GM21529 (cell line): ENCODE data around the gene EPHB1.
"Not testable (repeated sequence)": the region's sequence is repeated elsewhere in the genome, so short reads cannot be mapped to it uniquely, and the experiment has no call there.

Source experiments
- ATAC-seq: cut with Tn5 transposase; IDR thresholded peaks from one replicate; pipeline ENCODE4 v1.9.1; 2021; ENCODE audit not compliant: unreplicated experiment

The EPHB1 gene

GRCh38 chr3:134938029-134938525 lies 143.0 kb downstream of the EPHB1 start:
- no peak for ATAC-seq

GRCh38 chr3:134939978-134940377 lies 144.9 kb downstream of the EPHB1 start:
- no peak for ATAC-seq

- ATAC-seq = no peak
Measured at GRCh38 chr3:134941820-134942219, 146.8 kb downstream of the EPHB1 start.

DNA sequence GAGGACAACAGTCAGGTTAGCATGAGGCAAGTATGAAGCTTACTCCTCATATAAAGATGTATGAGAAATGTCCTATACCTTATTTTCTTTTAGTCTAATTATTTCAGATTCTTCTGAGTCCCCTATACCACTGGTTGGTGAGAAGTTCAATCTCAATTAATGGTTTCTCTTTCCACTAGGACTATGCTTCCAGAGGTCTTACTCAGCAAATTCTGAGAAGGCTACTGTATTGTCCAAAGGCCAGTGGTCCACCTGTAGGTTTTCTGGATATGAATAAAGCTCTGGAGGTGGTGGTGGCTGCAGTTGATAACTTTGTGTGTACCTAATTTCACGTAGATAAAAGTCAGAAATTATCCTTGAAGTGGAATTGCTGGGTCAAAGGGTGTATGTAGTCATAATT lies 149.4 kb downstream of the EPHB1 start:
- no peak for ATAC-seq

DNA sequence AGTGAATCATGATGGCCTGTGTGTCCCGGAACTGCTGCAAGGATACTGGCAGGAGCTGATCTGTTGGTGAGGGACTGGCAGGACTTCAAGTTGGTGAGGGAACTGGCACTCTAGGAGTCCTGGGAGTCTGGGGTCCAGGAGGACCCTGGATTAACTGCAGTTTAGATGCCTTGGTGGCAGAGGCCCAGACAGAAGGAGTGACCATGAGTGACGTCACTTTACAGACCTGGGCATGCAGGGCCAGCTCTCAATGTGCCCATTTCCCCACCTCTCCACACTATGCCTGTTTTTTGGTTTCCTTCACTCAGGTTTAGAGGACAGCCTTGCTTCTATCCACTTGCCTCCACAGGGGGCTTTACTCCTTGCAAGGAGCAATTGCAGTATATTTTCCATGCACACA lies 154.1 kb downstream of the EPHB1 start:
- ATAC-seq = no peak

DNA sequence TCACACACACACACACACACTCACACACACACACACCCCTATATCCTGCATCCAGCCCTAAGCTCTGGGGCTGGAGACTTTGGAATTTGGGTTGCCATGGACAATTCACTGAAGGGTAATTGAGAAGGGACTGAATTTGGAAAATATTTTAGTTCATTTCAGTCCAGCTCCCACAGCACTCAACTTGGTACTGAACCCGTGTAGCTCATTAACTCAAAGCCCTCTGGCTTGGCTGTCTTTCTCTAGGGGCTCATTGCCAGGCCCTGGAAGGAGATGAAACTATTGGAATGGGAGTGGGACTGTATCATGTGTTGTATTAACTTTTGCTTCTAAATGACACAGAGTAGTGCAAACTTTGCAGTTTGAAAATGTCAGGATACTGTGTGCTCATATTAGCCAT lies 157.3 kb downstream of the EPHB1 start:
- no peak for ATAC-seq

GRCh38 chr3:134955874-134956273 lies 160.8 kb downstream of the EPHB1 start:
- ATAC-seq = no peak

DNA sequence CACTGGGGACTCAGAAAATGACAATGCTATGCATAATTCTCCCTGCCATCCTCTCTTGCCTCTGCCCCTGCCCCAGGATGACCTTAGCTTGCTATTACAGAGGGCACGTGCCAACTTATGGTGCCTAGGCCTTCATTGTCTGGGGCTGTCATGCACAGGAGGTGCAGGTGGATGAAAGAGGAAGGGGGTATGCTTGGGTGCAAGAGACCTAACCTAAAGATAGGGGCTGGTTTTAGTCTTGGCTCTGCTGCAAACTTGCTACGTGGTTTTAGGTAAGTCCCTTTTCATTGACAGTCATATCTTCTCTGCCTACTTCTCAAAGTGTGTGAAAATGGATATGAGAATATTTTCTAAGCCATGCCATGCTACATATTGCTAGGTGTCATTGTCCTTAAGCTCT lies 161.3 kb downstream of the EPHB1 start:
- peak; percentile 77 for ATAC-seq

- no peak for ATAC-seq
Measured at GRCh38 chr3:134956844-134957243, 161.8 kb downstream of the EPHB1 start.

DNA sequence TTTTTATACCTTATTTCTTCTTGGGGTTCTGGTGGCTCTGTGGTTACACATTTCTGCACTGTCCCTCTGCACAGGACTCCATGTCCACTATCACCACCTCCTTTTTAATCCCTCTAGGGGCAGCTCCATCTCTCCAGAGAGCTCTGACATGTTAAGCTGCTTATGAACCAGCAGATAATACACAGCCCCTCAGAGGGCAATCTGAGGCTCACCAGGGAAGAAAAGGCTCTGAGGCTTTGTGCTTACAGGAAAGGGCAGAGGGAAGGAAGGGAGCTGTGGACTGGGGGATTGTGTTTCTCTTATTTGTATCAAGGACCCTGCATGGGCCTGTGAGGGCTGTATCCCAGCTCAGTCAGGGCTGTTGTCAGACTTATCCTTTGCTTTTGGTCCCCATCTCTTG lies 164.5 kb downstream of the EPHB1 start:
- no peak for ATAC-seq

DNA sequence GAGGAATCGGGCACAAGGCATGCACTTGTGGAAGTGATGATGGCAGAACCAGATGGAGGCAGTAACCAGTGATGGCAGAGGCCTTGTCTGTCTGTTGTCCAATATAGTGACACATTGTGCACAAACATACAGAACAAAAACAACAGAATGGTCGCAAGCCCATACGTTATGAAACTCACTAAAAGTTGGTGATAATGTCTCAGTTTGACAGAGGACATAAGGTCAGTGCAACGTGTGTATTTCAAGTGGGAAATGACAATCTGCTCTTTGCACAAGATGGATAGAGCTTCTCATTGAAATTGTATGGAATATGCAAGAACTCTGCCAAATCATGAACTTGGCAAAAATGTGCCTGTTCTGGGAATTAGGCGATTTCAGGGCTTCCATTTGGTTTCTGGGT lies 169.2 kb downstream of the EPHB1 start:
- ATAC-seq = no peak

DNA sequence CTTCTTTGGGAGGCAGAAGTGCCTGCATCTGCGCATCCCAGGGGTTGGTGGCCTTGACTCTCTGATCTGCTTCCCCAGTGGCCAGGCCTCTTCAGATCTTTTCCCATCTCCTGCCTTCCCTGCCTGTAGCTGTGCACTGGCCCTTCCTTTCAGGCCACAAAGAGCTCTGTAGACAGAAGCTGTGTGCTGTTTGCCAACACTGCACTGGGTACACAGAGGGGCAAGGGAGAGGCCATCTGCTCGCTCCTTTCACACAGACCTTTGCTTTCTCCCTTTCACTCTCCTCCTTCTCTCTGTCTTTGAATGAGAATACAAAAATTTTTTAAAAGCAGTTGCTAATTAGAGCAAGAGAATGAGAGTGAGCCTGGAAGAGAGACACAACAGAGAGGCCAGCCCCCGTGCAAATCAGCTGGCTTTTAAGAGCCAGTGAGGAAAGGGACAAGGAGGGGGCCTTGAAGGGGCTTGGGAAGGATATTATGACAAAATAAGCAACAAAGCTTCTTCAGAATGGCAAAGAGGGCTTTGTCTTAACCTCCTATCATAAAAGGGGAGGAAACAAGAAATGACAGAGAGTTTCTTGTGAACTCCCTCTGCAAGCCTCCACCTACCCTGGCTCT lies 170.9 kb downstream of the EPHB1 start:
- ATAC-seq = no peak

- ATAC-seq = no peak
Measured at GRCh38 chr3:134970895-134971294, 175.8 kb downstream of the EPHB1 start.

- ATAC-seq = no peak
Measured at GRCh38 chr3:134971306-134971705, 176.2 kb downstream of the EPHB1 start.

- ATAC-seq = not testable (repeated sequence)
Measured at GRCh38 chr3:134971907-134972306, 176.8 kb downstream of the EPHB1 start.

DNA sequence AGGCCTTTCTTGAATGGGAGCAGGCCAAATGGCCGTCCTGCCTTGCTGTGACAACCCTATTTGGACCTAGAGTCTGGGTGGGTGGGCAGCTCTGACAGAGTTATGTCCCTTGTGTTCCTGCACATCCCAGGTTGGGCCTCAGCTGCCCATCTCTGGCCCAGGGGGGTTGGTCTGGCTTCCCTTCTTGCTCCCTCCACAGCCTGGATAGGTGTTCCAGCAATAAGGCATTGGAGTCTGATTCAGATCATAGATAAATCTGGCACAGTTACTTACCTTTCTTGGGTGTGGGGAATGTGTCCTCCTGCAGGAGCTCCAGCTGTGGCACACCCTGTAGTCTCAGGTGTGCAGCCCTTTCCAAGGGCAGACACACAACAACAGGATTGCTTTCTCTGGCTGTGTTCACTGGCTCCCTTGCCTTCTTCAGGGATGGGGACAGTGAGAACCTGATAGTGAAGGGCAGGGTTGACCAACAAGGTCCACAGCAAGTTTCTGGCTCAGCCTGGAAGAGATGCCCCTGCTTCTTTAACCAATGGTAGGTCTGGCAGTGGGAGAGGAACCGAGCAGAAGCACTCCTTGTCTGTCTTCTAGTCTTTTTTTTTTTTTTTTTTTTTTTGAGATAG lies 177.9 kb downstream of the EPHB1 start:
- no peak for ATAC-seq

GRCh38 chr3:134974624-134975023 lies 179.6 kb downstream of the EPHB1 start:
- no peak for ATAC-seq

- no peak for ATAC-seq
Measured at GRCh38 chr3:134976948-134977347, 181.9 kb downstream of the EPHB1 start.

DNA sequence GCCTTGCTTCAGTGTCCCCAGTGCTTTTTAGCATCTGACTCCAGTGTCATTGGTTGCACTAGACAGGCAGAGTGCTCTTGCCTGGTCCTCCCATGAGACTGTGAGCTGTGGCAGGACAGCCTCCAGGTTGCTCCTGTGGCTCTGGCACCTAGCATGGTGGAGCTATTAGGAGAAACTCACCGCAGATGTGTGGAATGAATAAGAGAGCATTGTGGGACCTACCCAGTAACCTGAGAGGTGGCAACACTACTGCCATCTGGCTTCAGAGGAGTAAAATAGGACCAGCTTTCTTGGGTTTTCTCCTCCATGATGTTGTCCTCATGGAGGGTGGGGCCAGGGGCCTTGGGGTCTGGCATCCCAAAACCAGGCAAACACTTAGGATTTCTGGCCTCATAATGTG lies 183.6 kb downstream of the EPHB1 start:
- no peak for ATAC-seq

DNA sequence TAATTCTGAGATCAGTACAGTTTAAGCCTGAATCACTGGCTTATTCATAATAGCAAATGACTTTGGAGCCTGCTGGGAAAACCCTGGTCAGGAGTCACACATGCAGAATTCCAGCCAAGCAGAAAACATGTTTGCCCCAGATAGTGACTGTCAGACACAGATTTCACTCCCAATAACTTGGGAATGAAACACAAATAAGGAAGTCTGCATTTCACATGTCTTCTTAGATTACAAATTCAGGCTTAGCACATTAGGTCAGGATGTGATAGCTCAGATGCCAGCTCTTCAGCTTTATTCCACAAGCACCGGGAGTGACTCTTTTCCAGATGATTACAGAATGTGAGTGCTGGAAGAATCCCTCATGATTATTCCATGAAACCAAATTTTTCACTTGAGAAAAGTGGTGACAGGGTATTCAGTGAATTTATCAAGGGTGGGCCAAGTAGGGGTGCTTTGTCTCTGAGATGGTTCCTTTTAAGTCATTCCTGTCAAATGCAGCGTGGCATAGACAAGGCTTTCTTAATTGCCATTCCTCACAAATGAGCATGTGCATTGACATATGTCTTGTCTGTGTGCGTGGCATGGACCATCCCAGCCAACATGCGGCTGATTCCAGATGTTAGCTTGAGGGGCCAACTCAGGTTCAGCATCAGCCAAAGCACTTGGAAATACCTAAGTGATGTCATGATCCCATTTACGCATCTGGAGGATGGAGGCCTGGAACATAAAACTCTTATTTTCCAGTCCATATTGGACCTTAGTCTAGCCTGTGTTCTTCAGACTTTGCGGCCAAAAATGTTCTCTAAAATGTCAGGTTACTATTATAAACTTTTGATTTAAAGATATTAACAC lies 191.0 kb downstream of the EPHB1 start:
- ATAC-seq = no peak

DNA sequence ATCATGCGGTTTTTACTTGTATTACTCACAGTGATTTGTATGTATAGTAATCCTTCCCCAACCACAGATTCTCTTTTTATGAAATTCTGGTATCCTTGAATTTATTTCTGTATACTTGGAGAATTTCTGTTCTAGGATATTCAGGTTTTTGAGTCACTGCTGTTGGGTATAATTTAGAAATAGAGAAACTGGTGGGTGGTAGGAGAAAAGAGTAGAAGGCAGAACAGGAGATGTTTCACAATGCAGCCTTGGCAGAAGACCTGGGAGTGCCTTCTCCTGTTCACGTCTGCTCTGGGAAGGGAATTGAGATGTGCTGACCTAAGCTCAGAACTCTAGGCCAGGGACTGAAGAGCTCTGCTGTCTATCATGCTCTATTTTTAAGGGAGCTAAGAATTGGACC lies 193.6 kb downstream of the EPHB1 start:
- ATAC-seq = no peak

DNA sequence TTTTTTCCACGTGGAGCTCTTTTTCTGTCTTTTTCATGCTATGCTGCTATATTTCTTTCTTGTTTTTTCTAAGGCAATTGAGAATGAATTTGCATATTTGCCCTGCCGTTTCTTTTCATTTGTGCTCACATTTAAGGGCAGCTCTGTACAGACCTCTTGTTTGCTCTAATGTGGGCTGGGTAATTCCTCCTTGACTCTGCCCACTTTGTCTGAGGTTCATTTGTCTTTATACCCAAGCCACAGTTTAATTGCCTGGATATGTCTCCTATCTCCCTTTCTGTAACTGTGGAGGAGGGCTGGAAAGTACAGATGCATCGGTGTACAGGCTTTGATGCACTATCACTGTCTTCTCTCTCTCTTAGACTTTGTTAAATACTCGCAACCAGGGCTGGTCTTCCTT lies 195.9 kb downstream of the EPHB1 start:
- ATAC-seq = no peak
